Spleen (tissue), 7 donors: Measurements from ENCODE around the gene EDEM3.

ENCODE experiments used
- POLR2A ChIP-seq, 3 donors: fragments of 450-650 bp; IDR thresholded peaks; one replicate each; pipeline ENCODE4 v1.5.1; 2017; ENCODE audit warnings: antibody characterized with exemption in 3 of 3, mild to moderate bottlenecking in 1 of 3
- POLR2AphosphoS5 ChIP-seq, 3 donors: sonication (generic); formaldehyde crosslinking; IDR thresholded peaks; one replicate each; pipeline ENCODE4 v1.5.1; 2017; ENCODE audit warnings: antibody characterized with exemption in 3 of 3
- TF ChIP-seq, protein P1 (sequence below), 11 experiments: fragments of 200-600 bp in 7 of 11; fragments of 450-650 bp in 4 of 11; sonication (generic) in 4 of 11; IDR thresholded peaks in 8 of 11; conservative IDR thresholded peaks in 3 of 11; 1 replicate in 7 of 11; 2 replicates in 4 of 11; pipeline versions ENCODE4 v1.4.0 to v1.8.0; 2016 to 2021; ENCODE audit warnings: antibody characterized with exemption in 11 of 11, inconsistent platforms in 4 of 11, mild to moderate bottlenecking in 1 of 11
- donor health status: DM: no; HTN: no; CAD: no; lungs with moderate emphysema.
- donor health status: DM: no; HTN: no; CAD: no.
- donor health status: DM: no; HTN: no; CAD: no.

DNA sequence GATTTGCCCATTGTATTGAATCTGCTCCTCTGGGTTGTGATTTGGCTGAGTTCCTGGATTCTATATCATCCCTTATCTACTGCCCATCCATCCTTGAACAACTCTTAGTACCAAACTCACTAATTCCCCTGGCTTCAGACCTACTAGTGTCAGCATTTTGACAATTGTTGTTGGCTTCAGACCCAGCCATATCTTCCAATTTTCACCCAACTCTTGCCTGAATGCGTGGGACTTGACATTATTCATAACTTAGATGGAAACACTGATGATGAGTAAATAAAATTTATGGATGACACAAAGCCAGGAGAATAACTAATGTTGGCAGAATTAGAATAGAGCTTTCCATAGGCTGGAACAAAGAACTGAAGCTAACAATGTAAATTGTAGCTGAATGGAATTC is 27.3 kb upstream of the EDEM3 start:
- TF ChIP-seq, protein P1, sequence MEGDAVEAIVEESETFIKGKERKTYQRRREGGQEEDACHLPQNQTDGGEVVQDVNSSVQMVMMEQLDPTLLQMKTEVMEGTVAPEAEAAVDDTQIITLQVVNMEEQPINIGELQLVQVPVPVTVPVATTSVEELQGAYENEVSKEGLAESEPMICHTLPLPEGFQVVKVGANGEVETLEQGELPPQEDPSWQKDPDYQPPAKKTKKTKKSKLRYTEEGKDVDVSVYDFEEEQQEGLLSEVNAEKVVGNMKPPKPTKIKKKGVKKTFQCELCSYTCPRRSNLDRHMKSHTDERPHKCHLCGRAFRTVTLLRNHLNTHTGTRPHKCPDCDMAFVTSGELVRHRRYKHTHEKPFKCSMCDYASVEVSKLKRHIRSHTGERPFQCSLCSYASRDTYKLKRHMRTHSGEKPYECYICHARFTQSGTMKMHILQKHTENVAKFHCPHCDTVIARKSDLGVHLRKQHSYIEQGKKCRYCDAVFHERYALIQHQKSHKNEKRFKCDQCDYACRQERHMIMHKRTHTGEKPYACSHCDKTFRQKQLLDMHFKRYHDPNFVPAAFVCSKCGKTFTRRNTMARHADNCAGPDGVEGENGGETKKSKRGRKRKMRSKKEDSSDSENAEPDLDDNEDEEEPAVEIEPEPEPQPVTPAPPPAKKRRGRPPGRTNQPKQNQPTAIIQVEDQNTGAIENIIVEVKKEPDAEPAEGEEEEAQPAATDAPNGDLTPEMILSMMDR (IDR thresholded peaks at IDR 0.05 in 8 of 11, conservative IDR thresholded peaks at IDR 0.05 in 3 of 11): no peak
- TF ChIP-seq POLR2A (IDR thresholded peaks at IDR 0.05): no peak
- TF ChIP-seq POLR2AphosphoS5 (IDR thresholded peaks at IDR 0.05): no peak
